Fibroblast of lung (primary cell): ENCODE results near the gene CNKSR3. TPM values are rescaled to one million over a fixed set of nuclear protein-coding genes. Genes with fewer than 3 reads are reported as not detected.

Experiments used
- DNase-seq, 2 donors: peaks; one replicate each; pipeline versions ENCODE4 v3.0.0 to v3.0.0-alpha.2; 2010; ENCODE audit warnings: low read depth in 2 of 2
- H2AFZ ChIP-seq: 2 replicates; pipeline ENCODE4 v1.5.1; 2012; ENCODE audit warnings: low read length, control low read depth, inconsistent platforms
- H3K27ac ChIP-seq: 2 replicates; pipeline ENCODE4 v1.5.1; 2011; ENCODE audit warnings: low read length, control low read depth; ENCODE audit not compliant: insufficient read depth
- H3K27me3 ChIP-seq: 2 replicates; pipeline ENCODE4 v1.5.1; 2011; ENCODE audit warnings: mild to moderate bottlenecking, low read length; ENCODE audit not compliant: control insufficient read depth, insufficient read depth
- H3K36me3 ChIP-seq: 2 replicates; pipeline ENCODE4 v1.5.1; 2011; ENCODE audit warnings: low read length; ENCODE audit not compliant: control insufficient read depth, insufficient read depth
- H3K4me1 ChIP-seq: 2 replicates; pipeline ENCODE4 v1.5.1; 2011; ENCODE audit warnings: low read length; ENCODE audit not compliant: control insufficient read depth, insufficient read depth; ENCODE audit errors: extremely low read depth
- H3K4me2 ChIP-seq: 2 replicates; pipeline ENCODE4 v1.5.1; 2011; ENCODE audit warnings: low read length, control low read depth; ENCODE audit not compliant: insufficient read depth; ENCODE audit errors: extremely low read depth
- H3K4me3 ChIP-seq, 4 experiments: fragments of 200-600 bp in 1 of 4; sonication (generic) in 1 of 4; replicated peaks in 1 of 4; 2 replicates each; pipeline ENCODE4 v1.5.1; 2011 to 2016; ENCODE audit warnings: low read length in 4 of 4, low read depth in 3 of 4, mild to moderate bottlenecking in 3 of 4, control low read depth in 2 of 4, inconsistent platforms in 1 of 4, mixed read lengths in 1 of 4; ENCODE audit not compliant: insufficient read depth in 1 of 4; ENCODE audit errors: control extremely low read depth in 1 of 4
- H3K79me2 ChIP-seq: 2 replicates; pipeline ENCODE4 v1.5.1; 2012; ENCODE audit warnings: mild to moderate bottlenecking, low read length, inconsistent platforms; ENCODE audit not compliant: control insufficient read depth, insufficient read depth
- H3K9ac ChIP-seq: 2 replicates; pipeline ENCODE4 v1.5.1; 2011; ENCODE audit warnings: mild to moderate bottlenecking, low read length, control low read depth; ENCODE audit not compliant: insufficient read depth
- H3K9me3 ChIP-seq: 2 replicates; pipeline ENCODE4 v1.5.1; 2012; ENCODE audit warnings: low read depth, low read length; ENCODE audit not compliant: control insufficient read depth, insufficient read depth
- H4K20me1 ChIP-seq: 2 replicates; pipeline ENCODE4 v1.5.1; 2011; ENCODE audit warnings: low read length; ENCODE audit not compliant: control insufficient read depth, insufficient read depth; ENCODE audit errors: extremely low read depth
- CTCF ChIP-seq, 2 donors: IDR thresholded peaks in 1 of 2; conservative IDR thresholded peaks in 1 of 2; 1 replicate in 1 of 2; 2 replicates in 1 of 2; pipeline ENCODE4 v1.5.1; 2011 to 2012; ENCODE audit warnings: low read length in 2 of 2, control low read depth in 1 of 2, inconsistent platforms in 1 of 2, low read depth in 1 of 2, mild to moderate bottlenecking in 1 of 2
- EZH2 ChIP-seq: IDR thresholded peaks from 2 replicates; pipeline ENCODE4 v1.5.1; 2012; ENCODE audit warnings: low read length, control low read depth, mild to moderate bottlenecking; ENCODE audit errors: missing control alignments
- polyA plus RNA-seq, 2 donors: library from polyadenylated mRNA; depleted of rRNA in 1 of 2; stranded (reverse) in 1 of 2; unstranded in 1 of 2; fragments of >200 nt; gene quantifications; 2 replicates each; pipeline ENCODE4 v1.2.1, GENCODE V29; 2011 to 2012; ENCODE audit warnings: missing spikeins in 1 of 2
- total RNA-seq: library from RNA; depleted of rRNA; stranded (reverse); fragments of >200 nt; gene quantifications from 2 replicates; pipeline ENCODE4 v1.2.1, GENCODE V29; 2014

The CNKSR3 gene
- total and polyA plus RNA-seq, 2 donors (not counting 1 experiment from before 2014, with no cell fraction given) = 5.5 to 14.0 TPM

GRCh38 chr6:154521412-154521811 lies 10.9 kb upstream of the CNKSR3 start:
- H3K27me3 ChIP-seq = no peaks in the 10 kb centered on the region
- no peaks in the 10 kb centered on the region for H4K20me1 ChIP-seq
- no peak overlapping the region for H3K9ac ChIP-seq
- no peak overlapping the region for H3K4me3 ChIP-seq
- no peak overlapping the region for H3K27ac ChIP-seq
- H3K4me2 ChIP-seq = no peak overlapping the region
- TF ChIP-seq CTCF (conservative IDR thresholded peaks at IDR 0.05 in 1 of 2, IDR thresholded peaks at IDR 0.05 in 1 of 2; ENCODE audit: low read depth in 1 of 2, low read length in 2 of 2) (no peak), EZH2 (no peak)
- no peaks in the 10 kb centered on the region for H3K36me3 ChIP-seq
- no peaks in the 10 kb centered on the region for H3K4me1 ChIP-seq
- H2AFZ ChIP-seq = no peak overlapping the region
- H3K9me3 ChIP-seq = no peaks in the 10 kb centered on the region
- DNase-seq = no peak
- no peaks in the 10 kb centered on the region for H3K79me2 ChIP-seq

GRCh38 chr6:154520280-154520679 lies 9.8 kb upstream of the CNKSR3 start:
- H3K36me3 ChIP-seq = no peaks in the 10 kb centered on the region
- H3K4me1 ChIP-seq = no peaks in the 10 kb centered on the region
- TF ChIP-seq EZH2 (no peak), CTCF (conservative IDR thresholded peaks at IDR 0.05 in 1 of 2, IDR thresholded peaks at IDR 0.05 in 1 of 2; ENCODE audit: low read depth in 1 of 2, low read length in 2 of 2) (no peak)

GRCh38 chr6:154518396-154518795 lies 7.9 kb upstream of the CNKSR3 start:
- no peak overlapping the region for H3K4me2 ChIP-seq
- H3K79me2 ChIP-seq = no peaks in the 10 kb centered on the region
- no peaks in the 10 kb centered on the region for H3K27me3 ChIP-seq
- H2AFZ ChIP-seq = no peak overlapping the region
- DNase-seq = no peak
- no peaks in the 10 kb centered on the region for H4K20me1 ChIP-seq
- H3K27ac ChIP-seq = no peak overlapping the region
- H3K4me3 ChIP-seq = no peak overlapping the region
- TF ChIP-seq EZH2 (no peak), CTCF (conservative IDR thresholded peaks at IDR 0.05 in 1 of 2, IDR thresholded peaks at IDR 0.05 in 1 of 2; ENCODE audit: low read depth in 1 of 2, low read length in 2 of 2) (no peak)
- H3K9me3 ChIP-seq = no peaks in the 10 kb centered on the region
- H3K4me1 ChIP-seq = no peaks in the 10 kb centered on the region
- H3K36me3 ChIP-seq = no peaks in the 10 kb centered on the region
- H3K9ac ChIP-seq = no peak overlapping the region

More at GRCh38 chr6:154520280-154520679, 9.8 kb upstream of the CNKSR3 start:
- no peak overlapping the region for H3K27ac ChIP-seq
- no peaks in the 10 kb centered on the region for H3K79me2 ChIP-seq
- no peak for DNase-seq
- H2AFZ ChIP-seq = no peak overlapping the region
- no peaks in the 10 kb centered on the region for H4K20me1 ChIP-seq
- no peaks in the 10 kb centered on the region for H3K27me3 ChIP-seq
- H3K4me2 ChIP-seq = no peak overlapping the region
- no peak overlapping the region for H3K4me3 ChIP-seq
- H3K9ac ChIP-seq = no peak overlapping the region
- no peaks in the 10 kb centered on the region for H3K9me3 ChIP-seq
